ENCODE data around the gene GIGYF1. TPM values are rescaled to one million over a fixed set of nuclear protein-coding genes. Genes with fewer than 3 reads are reported as not detected.
"Not testable (repeated sequence)": the region's sequence is repeated elsewhere in the genome, so short reads cannot be mapped to it uniquely, and the experiment has no call there.

GIGYF1 gene
- total RNA-seq, 1 donor from 2014 or later, result 12.0 TPM

DNA sequence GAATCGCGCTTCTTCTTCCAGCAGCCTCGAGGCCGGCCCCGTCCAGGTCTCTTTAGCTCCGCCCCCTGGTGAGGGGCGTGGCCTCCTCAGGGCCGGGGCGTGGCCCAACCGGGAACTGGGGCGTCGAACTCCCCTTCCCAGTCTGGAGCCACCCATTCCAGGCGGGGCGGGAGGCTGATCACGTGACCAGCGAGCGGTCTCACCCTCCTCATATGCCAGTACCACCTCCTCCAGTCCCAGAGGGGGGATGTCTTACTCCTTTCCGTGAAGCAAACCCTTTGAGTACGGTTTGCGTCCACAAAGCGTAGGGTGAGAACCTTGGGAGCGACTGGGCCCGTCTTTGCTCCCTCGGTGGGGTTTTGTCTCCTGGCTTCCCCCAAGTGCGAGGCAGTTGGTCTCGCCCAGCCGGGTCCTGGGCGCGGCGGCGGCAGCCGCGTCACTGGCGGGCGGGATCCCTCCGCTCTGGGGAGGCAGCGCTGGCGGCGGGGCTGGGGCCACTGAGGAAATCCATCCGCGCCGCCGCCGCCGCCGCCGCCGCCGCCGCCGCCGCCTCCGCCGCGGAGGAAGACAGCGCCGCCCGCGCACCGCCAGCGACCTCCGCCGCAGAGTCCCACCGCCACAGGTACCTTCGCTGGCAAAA, 20.6 kb downstream of the GIGYF1 start, which contains the start of gene GNB2:
Gene GNB2, plus strand, starts transcription at position 439 of the 640 bp plus-strand sequence. CDS start 2,526 bp downstream, outside the sequence.
- Histone ChIP-seq H3K27me3 (ENCODE audit: control insufficient read depth in 3 of 3, insufficient read depth in 3 of 3, low read length in 3 of 3) (no peaks in the 10 kb centered on the region), H3K4me1 (ENCODE audit: control insufficient read depth in 3 of 3, insufficient read depth in 3 of 3, low read length in 3 of 3) (peaks cover 4 to 9% (median 5%) of the 10 kb centered on the region in 3 donors), H3K27ac (ENCODE audit: low read depth, low read length) (peak within 1 kb of the TSS; percentile 98), H3K36me3 (ENCODE audit: control insufficient read depth in 3 of 3, insufficient read depth in 3 of 3, low read length in 3 of 3) (peaks cover 19 to 21% (median 20%) of the 10 kb centered on the region in 3 donors), H3K9ac (ENCODE audit: low read depth in 1 of 3, low read length in 3 of 3) (peak within 1 kb of the TSS; percentile 87 to 95 (median 93)), H3K4me3 (ENCODE audit: low read length in 3 of 3) (peak within 1 kb of the TSS; percentile 83 to 90 (median 85)), H3K9me3 (ENCODE audit: control insufficient read depth in 3 of 3, low read length in 3 of 3) (no peaks in the 10 kb centered on the region)

DNA sequence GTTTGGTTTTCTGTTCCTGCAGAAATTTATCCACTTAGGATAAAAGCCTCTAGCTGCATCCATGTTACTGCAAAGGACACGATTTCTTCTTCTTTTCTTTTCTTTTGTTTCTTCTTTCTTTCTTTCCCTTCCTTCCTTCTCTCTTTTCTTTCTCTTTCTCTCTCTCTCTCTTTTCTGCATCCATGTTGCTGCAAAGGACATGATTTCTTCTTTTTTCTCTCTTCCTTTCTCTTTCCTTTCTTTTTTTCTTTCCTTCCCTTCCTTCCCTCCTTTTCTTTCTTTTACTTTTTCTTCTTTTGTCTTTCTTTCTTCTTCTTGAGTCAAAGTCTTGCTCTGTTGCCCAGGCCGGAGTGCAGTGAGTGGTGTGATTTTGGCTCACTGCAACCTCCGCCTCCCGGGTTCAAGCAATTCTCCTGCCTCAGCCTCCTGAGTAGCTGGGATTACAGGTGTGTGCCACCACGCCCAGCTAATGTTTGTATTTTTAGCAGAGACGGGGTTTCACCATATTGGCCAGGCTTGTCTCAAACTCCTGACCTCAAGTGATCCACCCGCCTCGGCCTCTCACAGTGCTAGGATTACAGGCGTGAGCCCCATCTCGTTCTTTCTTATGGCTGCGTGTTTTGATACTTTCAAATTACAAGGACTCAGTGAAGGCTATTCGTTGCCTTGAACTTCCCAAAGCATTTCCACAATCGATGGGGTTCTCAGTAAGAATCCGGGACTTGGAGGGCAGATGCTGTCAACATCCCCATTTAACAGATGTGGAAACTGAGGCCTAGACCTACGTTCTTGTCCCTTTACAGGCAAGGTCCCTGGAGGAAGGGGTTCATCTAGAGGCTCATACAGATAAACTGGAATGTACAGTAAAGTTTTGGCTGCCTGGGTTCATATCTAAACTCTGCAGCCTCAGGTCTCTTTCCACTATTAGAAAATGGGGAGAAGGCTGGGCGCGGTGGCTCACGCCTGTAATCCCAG, 22.4 kb downstream of the GIGYF1 start:
- Histone ChIP-seq H3K27ac (ENCODE audit: low read depth, low read length) (no peak overlapping the region), H3K9ac (ENCODE audit: low read depth in 1 of 3, low read length in 3 of 3) (no peak overlapping the region), H3K4me3 (ENCODE audit: low read length in 3 of 3) (no peak overlapping the region), H3K9me3 (ENCODE audit: control insufficient read depth in 3 of 3, low read length in 3 of 3) (no peaks in the 10 kb centered on the region), H3K36me3 (ENCODE audit: control insufficient read depth in 3 of 3, insufficient read depth in 3 of 3, low read length in 3 of 3) (peaks cover 2 to 4% (median 3%) of the 10 kb centered on the region in 3 donors), H3K4me1 (ENCODE audit: control insufficient read depth in 3 of 3, insufficient read depth in 3 of 3, low read length in 3 of 3) (peaks cover 3 to 4% (median 4%) of the 10 kb centered on the region in 3 donors), H3K27me3 (ENCODE audit: control insufficient read depth in 3 of 3, insufficient read depth in 3 of 3, low read length in 3 of 3) (no peaks in the 10 kb centered on the region)

DNA sequence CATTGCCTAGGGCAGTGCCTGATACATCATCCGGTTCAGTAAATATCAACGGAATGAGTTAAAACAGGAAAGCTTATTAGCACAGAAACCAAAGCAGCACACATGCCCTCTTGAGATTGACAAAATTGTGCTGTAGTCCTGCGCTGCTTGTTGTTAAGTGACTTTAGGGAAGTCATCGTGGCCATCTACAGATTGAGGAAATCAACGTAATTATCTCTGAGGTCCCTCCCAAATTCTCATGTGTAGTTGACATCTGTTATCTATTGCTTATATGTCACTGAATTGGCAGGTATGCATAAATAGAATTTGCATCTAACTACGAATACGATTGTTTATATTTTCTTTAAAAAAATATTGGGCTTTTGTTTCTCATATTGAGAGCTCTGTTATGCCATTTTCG, 24.0 kb downstream of the GIGYF1 start:
- no peak overlapping the region for H3K27ac ChIP-seq (ENCODE audit: low read depth, low read length)
- no peaks in the 10 kb centered on the region for H3K27me3 ChIP-seq (ENCODE audit: control insufficient read depth in 3 of 3, insufficient read depth in 3 of 3, low read length in 3 of 3)
- peaks cover 0 to 2% (median 0%) of the 10 kb centered on the region in 3 donors for H3K4me1 ChIP-seq (ENCODE audit: control insufficient read depth in 3 of 3, insufficient read depth in 3 of 3, low read length in 3 of 3)
- no peak overlapping the region for H3K9ac ChIP-seq (ENCODE audit: low read depth in 1 of 3, low read length in 3 of 3)
- H3K9me3 ChIP-seq (ENCODE audit: control insufficient read depth in 3 of 3, low read length in 3 of 3), result no peaks in the 10 kb centered on the region
- H3K36me3 ChIP-seq (ENCODE audit: control insufficient read depth in 3 of 3, insufficient read depth in 3 of 3, low read length in 3 of 3), result no peaks in the 10 kb centered on the region
- H3K4me3 ChIP-seq (ENCODE audit: low read length in 3 of 3), result no peak overlapping the region

GRCh38 chr7:100669106-100669505, 24.9 kb downstream of the GIGYF1 start:
- H3K36me3 ChIP-seq (ENCODE audit: control insufficient read depth in 3 of 3, insufficient read depth in 3 of 3, low read length in 3 of 3); H3K4me1 ChIP-seq (ENCODE audit: control insufficient read depth in 3 of 3, insufficient read depth in 3 of 3, low read length in 3 of 3); H3K4me3 ChIP-seq (ENCODE audit: low read length in 3 of 3); H3K9me3 ChIP-seq (ENCODE audit: control insufficient read depth in 3 of 3, low read length in 3 of 3); H3K9ac ChIP-seq (ENCODE audit: low read depth in 1 of 3, low read length in 3 of 3); H3K27ac ChIP-seq (ENCODE audit: low read depth, low read length); H3K27me3 ChIP-seq (ENCODE audit: control insufficient read depth in 3 of 3, insufficient read depth in 3 of 3, low read length in 3 of 3): not testable (repeated sequence)

DNA sequence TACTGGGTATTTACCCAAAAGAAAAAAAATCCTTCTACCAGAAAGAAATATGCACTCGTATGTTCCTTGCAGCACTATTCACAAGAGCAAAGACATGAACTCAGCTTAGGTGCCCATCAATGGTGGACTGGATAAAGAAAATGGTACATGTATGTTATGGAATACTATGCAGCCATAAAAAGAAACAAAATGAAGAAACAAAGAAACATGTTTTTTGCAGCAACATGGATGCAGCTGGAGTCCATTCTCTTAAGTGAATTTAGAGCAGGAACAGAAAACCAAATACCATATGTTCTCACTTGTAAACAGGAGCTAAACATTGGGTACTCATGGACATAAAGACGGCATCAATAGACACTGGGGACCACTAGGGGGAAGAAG, 26.0 kb downstream of the GIGYF1 start:
- Histone ChIP-seq H3K36me3 (ENCODE audit: control insufficient read depth in 3 of 3, insufficient read depth in 3 of 3, low read length in 3 of 3) (no peaks in the 10 kb centered on the region), H3K4me1 (ENCODE audit: control insufficient read depth in 3 of 3, insufficient read depth in 3 of 3, low read length in 3 of 3) (no peaks in the 10 kb centered on the region), H3K9me3 (ENCODE audit: control insufficient read depth in 3 of 3, low read length in 3 of 3) (no peaks in the 10 kb centered on the region), H3K9ac (ENCODE audit: low read depth in 1 of 3, low read length in 3 of 3) (no peak overlapping the region), H3K27ac (ENCODE audit: low read depth, low read length) (no peak overlapping the region), H3K4me3 (ENCODE audit: low read length in 3 of 3) (no peak overlapping the region), H3K27me3 (ENCODE audit: control insufficient read depth in 3 of 3, insufficient read depth in 3 of 3, low read length in 3 of 3) (no peaks in the 10 kb centered on the region)

DNA sequence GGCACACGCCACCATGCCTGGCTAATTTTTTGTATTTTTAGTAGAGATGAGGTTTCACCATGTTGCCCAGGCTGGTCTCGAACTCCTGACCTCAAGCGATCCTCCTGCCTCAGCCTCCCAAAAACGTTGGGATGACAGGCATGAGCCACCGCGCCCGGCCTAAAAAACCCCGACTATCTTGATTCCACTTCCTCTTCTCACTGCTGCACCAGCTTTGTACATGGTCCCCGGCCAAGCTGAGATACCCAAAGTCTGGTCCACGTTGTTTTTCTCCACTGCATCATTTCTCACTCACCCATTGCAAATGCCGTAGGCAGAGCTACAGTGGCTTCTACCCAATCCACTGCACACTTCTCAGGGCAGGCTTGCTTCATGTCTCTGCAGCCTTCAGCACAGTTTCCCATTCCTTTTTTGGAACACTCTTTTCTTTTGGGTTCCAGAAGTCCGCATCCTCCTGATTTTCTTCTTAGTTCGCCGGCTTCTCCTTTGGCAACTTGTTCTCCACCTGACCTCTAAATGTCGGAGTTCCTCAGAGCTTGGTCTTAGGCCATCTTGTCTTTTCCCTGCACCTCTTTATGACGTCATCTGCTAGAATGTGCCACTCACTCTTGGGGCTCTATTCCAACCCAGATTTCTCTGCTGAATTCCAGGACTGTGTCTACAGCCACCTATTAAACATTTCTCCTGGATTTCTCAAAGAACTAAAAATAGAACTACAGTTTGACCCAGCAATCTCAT, 26.6 kb downstream of the GIGYF1 start:
- no peaks in the 10 kb centered on the region for H3K27me3 ChIP-seq (ENCODE audit: control insufficient read depth in 3 of 3, insufficient read depth in 3 of 3, low read length in 3 of 3)
- no peak overlapping the region for H3K27ac ChIP-seq (ENCODE audit: low read depth, low read length)
- no peak overlapping the region for H3K4me3 ChIP-seq (ENCODE audit: low read length in 3 of 3)
- no peak overlapping the region for H3K9ac ChIP-seq (ENCODE audit: low read depth in 1 of 3, low read length in 3 of 3)
- H3K9me3 ChIP-seq (ENCODE audit: control insufficient read depth in 3 of 3, low read length in 3 of 3), result no peaks in the 10 kb centered on the region
- H3K4me1 ChIP-seq (ENCODE audit: control insufficient read depth in 3 of 3, insufficient read depth in 3 of 3, low read length in 3 of 3), result no peaks in the 10 kb centered on the region
- H3K36me3 ChIP-seq (ENCODE audit: control insufficient read depth in 3 of 3, insufficient read depth in 3 of 3, low read length in 3 of 3), result no peaks in the 10 kb centered on the region

- Histone ChIP-seq H3K36me3 (ENCODE audit: control insufficient read depth in 3 of 3, insufficient read depth in 3 of 3, low read length in 3 of 3) (no peaks in the 10 kb centered on the region), H3K4me3 (ENCODE audit: low read length in 3 of 3) (no peak overlapping the region), H3K4me1 (ENCODE audit: control insufficient read depth in 3 of 3, insufficient read depth in 3 of 3, low read length in 3 of 3) (no peaks in the 10 kb centered on the region), H3K27ac (ENCODE audit: low read depth, low read length) (no peak overlapping the region), H3K9me3 (ENCODE audit: control insufficient read depth in 3 of 3, low read length in 3 of 3) (no peaks in the 10 kb centered on the region), H3K9ac (ENCODE audit: low read depth in 1 of 3, low read length in 3 of 3) (no peak overlapping the region), H3K27me3 (ENCODE audit: control insufficient read depth in 3 of 3, insufficient read depth in 3 of 3, low read length in 3 of 3) (peaks cover 0 to 2% (median 0%) of the 10 kb centered on the region in 3 donors)
Measured at GRCh38 chr7:100665168-100665726, 28.8 kb downstream of the GIGYF1 start.

- not testable (repeated sequence) for H3K9ac ChIP-seq (ENCODE audit: low read depth in 1 of 3, low read length in 3 of 3); H3K4me3 ChIP-seq (ENCODE audit: low read length in 3 of 3); H3K27ac ChIP-seq (ENCODE audit: low read depth, low read length); H3K36me3 ChIP-seq (ENCODE audit: control insufficient read depth in 3 of 3, insufficient read depth in 3 of 3, low read length in 3 of 3); H3K4me1 ChIP-seq (ENCODE audit: control insufficient read depth in 3 of 3, insufficient read depth in 3 of 3, low read length in 3 of 3); H3K9me3 ChIP-seq (ENCODE audit: control insufficient read depth in 3 of 3, low read length in 3 of 3)
- H3K27me3 ChIP-seq (ENCODE audit: control insufficient read depth in 3 of 3, insufficient read depth in 3 of 3, low read length in 3 of 3), result peaks cover 6 to 19% (median 10%) of the 10 kb centered on the region in 3 donors
Measured at GRCh38 chr7:100662194-100662776, 31.8 kb downstream of the GIGYF1 start.

DNA sequence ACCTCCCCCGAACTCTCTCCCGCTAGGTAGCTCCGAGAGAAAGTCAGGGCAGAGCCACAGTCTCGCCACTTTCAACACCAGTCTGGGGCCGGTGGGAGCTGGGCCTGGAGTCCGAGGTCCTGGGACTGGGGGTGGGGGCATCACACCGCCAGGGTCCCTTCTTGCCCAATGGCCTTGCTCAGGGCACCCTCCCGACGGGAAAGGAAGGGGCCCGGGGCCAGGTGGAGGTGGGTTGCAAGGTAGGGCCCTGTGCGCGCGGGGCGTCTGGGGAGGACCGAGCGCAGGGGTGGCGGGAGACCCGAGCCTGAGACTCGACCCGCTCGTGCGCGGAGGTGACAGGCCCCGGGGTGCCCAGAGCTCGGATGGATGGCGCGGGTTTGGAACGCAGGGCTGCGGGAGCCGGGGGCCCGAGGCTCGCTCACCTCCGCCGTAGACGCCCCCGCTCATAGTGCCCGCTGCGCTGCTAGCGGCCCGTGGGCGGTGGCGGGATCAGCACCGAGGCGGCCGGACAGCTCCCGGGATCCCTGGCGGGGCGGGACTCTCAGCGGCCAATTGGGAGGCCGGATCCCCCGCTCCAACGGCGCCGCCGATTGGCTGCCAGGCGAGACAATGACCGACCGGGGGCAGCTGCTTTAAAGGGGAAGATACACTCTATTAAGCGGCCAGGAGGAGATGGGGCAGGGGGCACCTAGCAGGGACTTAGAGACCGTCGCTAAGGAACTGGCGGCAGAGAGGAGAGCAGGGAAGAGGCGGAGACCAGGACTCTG, 38.0 kb downstream of the GIGYF1 start, which contains the start of gene ACTL6B:
Gene ACTL6B, minus strand, starts transcription at position 541 of the 767 bp plus-strand sequence. Its CDS starts 94 bp downstream, at position 447.
- Histone ChIP-seq H3K27me3 (ENCODE audit: control insufficient read depth in 3 of 3, insufficient read depth in 3 of 3, low read length in 3 of 3) (peaks cover 27 to 46% (median 31%) of the 10 kb centered on the region in 3 donors), H3K9me3 (ENCODE audit: control insufficient read depth in 3 of 3, low read length in 3 of 3) (no peaks in the 10 kb centered on the region), H3K4me3 (ENCODE audit: low read length in 3 of 3) (no peak within 1 kb of the TSS), H3K9ac (ENCODE audit: low read depth in 1 of 3, low read length in 3 of 3) (no peak within 1 kb of the TSS), H3K27ac (ENCODE audit: low read depth, low read length) (no peak within 1 kb of the TSS), H3K36me3 (ENCODE audit: control insufficient read depth in 3 of 3, insufficient read depth in 3 of 3, low read length in 3 of 3) (no peaks in the 10 kb centered on the region), H3K4me1 (ENCODE audit: control insufficient read depth in 3 of 3, insufficient read depth in 3 of 3, low read length in 3 of 3) (no peaks in the 10 kb centered on the region)
